HG02610 (cell line): Measurements from ENCODE around the gene DNASE1L1.
A peak's percentile ranks its signal among the peaks of the same experiment; 100 is the strongest.

Experiments
- ATAC-seq: cut with Tn5 transposase; IDR thresholded peaks from one replicate; pipeline ENCODE4 v1.9.1; 2021; ENCODE audit warnings: mild to moderate bottlenecking, moderate library complexity; ENCODE audit not compliant: unreplicated experiment

The DNASE1L1 gene

GRCh38 chrX:154409222-154409871, at the start of gene DNASE1L1:
Gene DNASE1L1 (minus strand): TSS chrX:154409254. CDS start chrX:154405568, 3,686 bp downstream.
- peak; percentile 60 for ATAC-seq

- peak; percentile 36 for ATAC-seq
Observed at GRCh38 chrX:154458116-154458953, 49.3 kb upstream of the DNASE1L1 start, which contains the start of gene PLXNA3. Gene PLXNA3 (plus strand): TSS chrX:154458281. CDS start chrX:154460184, 1,903 bp downstream.

- peak; percentile 39 for ATAC-seq
Observed at GRCh38 chrX:154457491-154458115, 48.5 kb upstream of the DNASE1L1 start.

- no peak for ATAC-seq
Observed at GRCh38 chrX:154452823-154453222, 43.8 kb upstream of the DNASE1L1 start.

GRCh38 chrX:154450312-154450711, 41.3 kb upstream of the DNASE1L1 start:
- no peak for ATAC-seq

GRCh38 chrX:154449618-154450017, 40.6 kb upstream of the DNASE1L1 start:
- ATAC-seq: no peak

GRCh38 chrX:154448484-154448883, 39.4 kb upstream of the DNASE1L1 start:
- ATAC-seq: no peak

GRCh38 chrX:154446430-154446829, 37.4 kb upstream of the DNASE1L1 start:
- no peak for ATAC-seq

- no peak for ATAC-seq
Observed at GRCh38 chrX:154445776-154446175, 36.7 kb upstream of the DNASE1L1 start.

- ATAC-seq: no peak
Observed at GRCh38 chrX:154444755-154445246, 35.7 kb upstream of the DNASE1L1 start.

- ATAC-seq: peak; percentile 80
Observed at GRCh38 chrX:154443992-154444754, 35.1 kb upstream of the DNASE1L1 start, which contains the start of gene FAM50A. Gene FAM50A (plus strand): TSS chrX:154444141. CDS start chrX:154444236, 95 bp downstream.

- ATAC-seq: no peak
Observed at GRCh38 chrX:154443479-154443910, 34.4 kb upstream of the DNASE1L1 start.

GRCh38 chrX:154441984-154442707, 33.1 kb upstream of the DNASE1L1 start:
- ATAC-seq: no peak

GRCh38 chrX:154441564-154441963, 32.5 kb upstream of the DNASE1L1 start:
- no peak for ATAC-seq

GRCh38 chrX:154440623-154441357, 31.7 kb upstream of the DNASE1L1 start:
- no peak for ATAC-seq

GRCh38 chrX:154439841-154440240, 30.8 kb upstream of the DNASE1L1 start:
- no peak for ATAC-seq

GRCh38 chrX:154437971-154438893, 29.2 kb upstream of the DNASE1L1 start:
- no peak for ATAC-seq
